PC-9 (cell line): ENCODE results near the gene FIGN.

Source experiments
- CTCF ChIP-seq: fragments of 200-600 bp; sonication (generic); conservative IDR thresholded peaks from 2 replicates; pipeline ENCODE4 v1.6.1; 2017; ENCODE audit warnings: mixed run types, antibody characterized with exemption, mild to moderate bottlenecking, moderate library complexity
- EZH2 ChIP-seq: fragments of 200-600 bp; sonication (generic); IDR thresholded peaks from 2 replicates; pipeline ENCODE4 v1.8.0; 2017; ENCODE audit warnings: antibody characterized with exemption, low read depth

GRCh38 chr2:163778045-163778781, 42.4 kb upstream of the FIGN start:
- TF ChIP-seq EZH2: no peak
- TF ChIP-seq CTCF: no peak
